Left ventricle myocardium inferior (tissue), 1 donor: ENCODE measurements around the gene LCN10. TPM values are rescaled to one million over a fixed set of nuclear protein-coding genes. Genes with fewer than 3 reads are reported as not detected.
"Not testable (repeated sequence)": the region's sequence is repeated elsewhere in the genome, so short reads cannot be mapped to it uniquely, and the experiment has no call there.

Experiments used
- DNase-seq: peaks from one replicate; pipeline ENCODE4 v3.0.0-alpha.2; 2020
- H3K27ac ChIP-seq: fragments of 200-600 bp; replicated peaks from 2 replicates; pipeline ENCODE4 v1.8.0; 2021
- H3K27me3 ChIP-seq: fragments of 200-600 bp; 2 replicates; pipeline ENCODE4 v1.8.0; 2021; ENCODE audit warnings: low read depth
- H3K36me3 ChIP-seq: fragments of 200-600 bp; 2 replicates; pipeline ENCODE4 v1.8.0; 2021
- H3K4me1 ChIP-seq: fragments of 200-600 bp; 2 replicates; pipeline ENCODE4 v1.8.0; 2021
- H3K4me3 ChIP-seq: fragments of 200-600 bp; 2 replicates; pipeline ENCODE4 v1.8.0; 2021; ENCODE audit warnings: mild to moderate bottlenecking, moderate library complexity
- H3K9me3 ChIP-seq: fragments of 200-600 bp; replicated peaks from 2 replicates; pipeline ENCODE4 v1.8.0; 2021
- CTCF ChIP-seq: fragments of 200-600 bp; IDR thresholded peaks from 2 replicates; pipeline ENCODE4 v1.8.0; 2021; ENCODE audit warnings: antibody characterized with exemption, mild to moderate bottlenecking, borderline replicate concordance
- intact Hi-C: fragments of 100-400 bp; cut with micrococcal nuclease; formaldehyde crosslinking; loops from one replicate; pipeline ENCODE4 v1.11.0; 2022
- total RNA-seq: library from RNA; stranded (reverse); fragmentation: NEBNext Ultra II Directional; extraction: Animal tissue kit (Norgen Biotek cat#: 25700); gene quantifications from one replicate; pipeline ENCODE4 v1.2.1, GENCODE V29; 2021
- donor health status: DM: no; HTN: yes; CAD: no; lungs with severe emphysema.

Gene LCN10
- total RNA-seq, 1 donor from 2014 or later: 9.6 TPM

- Histone ChIP-seq H3K4me1 (peaks cover 15% of the 10 kb centered on the region), H3K4me3 (no peak overlapping the region), H3K36me3 (no peaks in the 10 kb centered on the region), H3K27ac (no peak overlapping the region), H3K27me3 (no peaks in the 10 kb centered on the region), H3K9me3 (no peaks in the 10 kb centered on the region)
- TF ChIP-seq CTCF: no peak
- DNase-seq: no peak
- intact Hi-C loops: no loop called here
Observed at GRCh38 chr9:136707849-136708517, 34.8 kb downstream of the LCN10 start.

- Histone ChIP-seq H3K27me3 (no peaks in the 10 kb centered on the region), H3K36me3 (no peaks in the 10 kb centered on the region), H3K4me3 (no peak overlapping the region), H3K4me1 (peaks cover 8% of the 10 kb centered on the region), H3K9me3 (no peaks in the 10 kb centered on the region), H3K27ac (no peak overlapping the region)
- intact Hi-C loops: no loop called here
- TF ChIP-seq CTCF: no peak
- no peak for DNase-seq
Observed at GRCh38 chr9:136707011-136707410, 35.7 kb downstream of the LCN10 start.

DNA sequence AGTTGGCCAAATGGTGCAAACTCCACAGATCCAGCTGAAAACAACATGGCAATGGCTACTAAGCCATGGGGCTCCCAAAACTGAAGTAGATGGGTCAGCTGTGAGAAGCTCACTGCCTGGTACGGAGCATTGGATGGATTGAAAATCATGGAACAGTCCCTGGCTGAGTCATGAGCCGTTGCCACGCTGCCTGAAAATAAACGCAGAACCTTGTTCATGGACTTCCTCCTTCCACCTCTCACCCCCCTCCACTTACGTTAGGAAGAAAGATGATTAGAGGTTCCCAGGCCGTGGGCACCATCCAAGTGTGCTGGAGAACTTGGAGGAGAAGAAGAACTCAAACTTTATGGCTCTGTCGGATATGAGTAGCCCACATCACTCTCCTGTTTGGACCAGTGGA lies 37.2 kb downstream of the LCN10 start:
- no peaks in the 10 kb centered on the region for H3K9me3 ChIP-seq
- no peaks in the 10 kb centered on the region for H3K36me3 ChIP-seq
- TF ChIP-seq CTCF: no peak
- intact Hi-C loops: no loop called here
- no peak for DNase-seq
- peaks cover 12% of the 10 kb centered on the region for H3K27me3 ChIP-seq
- H3K27ac ChIP-seq: no peak overlapping the region
- peaks cover 8% of the 10 kb centered on the region for H3K4me1 ChIP-seq
- no peak overlapping the region for H3K4me3 ChIP-seq

DNA sequence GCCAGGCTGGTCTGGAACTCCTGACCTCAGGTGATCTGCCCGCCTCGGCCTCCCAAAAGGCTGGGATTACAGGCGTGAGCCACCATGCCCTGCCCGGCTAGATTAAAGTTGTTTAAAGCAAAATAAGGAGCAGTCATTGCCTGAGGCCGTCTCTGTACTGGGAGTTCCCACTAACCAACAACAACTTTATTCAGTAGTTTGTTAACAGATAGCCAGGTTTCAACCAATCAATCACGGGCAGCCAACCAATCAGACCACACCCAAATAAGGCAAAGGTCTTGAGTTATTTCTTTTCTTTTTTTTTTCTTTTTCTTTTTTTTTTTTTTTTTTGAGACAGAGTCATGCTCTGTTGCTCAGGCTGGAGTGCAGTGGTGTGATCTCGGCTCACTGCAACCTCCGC lies 38.0 kb downstream of the LCN10 start:
- H3K4me3 ChIP-seq, H3K27ac ChIP-seq, H3K36me3 ChIP-seq, intact Hi-C loops, DNase-seq, H3K4me1 ChIP-seq, H3K9me3 ChIP-seq: not testable (repeated sequence)
- peaks cover 20% of the 10 kb centered on the region for H3K27me3 ChIP-seq

DNA sequence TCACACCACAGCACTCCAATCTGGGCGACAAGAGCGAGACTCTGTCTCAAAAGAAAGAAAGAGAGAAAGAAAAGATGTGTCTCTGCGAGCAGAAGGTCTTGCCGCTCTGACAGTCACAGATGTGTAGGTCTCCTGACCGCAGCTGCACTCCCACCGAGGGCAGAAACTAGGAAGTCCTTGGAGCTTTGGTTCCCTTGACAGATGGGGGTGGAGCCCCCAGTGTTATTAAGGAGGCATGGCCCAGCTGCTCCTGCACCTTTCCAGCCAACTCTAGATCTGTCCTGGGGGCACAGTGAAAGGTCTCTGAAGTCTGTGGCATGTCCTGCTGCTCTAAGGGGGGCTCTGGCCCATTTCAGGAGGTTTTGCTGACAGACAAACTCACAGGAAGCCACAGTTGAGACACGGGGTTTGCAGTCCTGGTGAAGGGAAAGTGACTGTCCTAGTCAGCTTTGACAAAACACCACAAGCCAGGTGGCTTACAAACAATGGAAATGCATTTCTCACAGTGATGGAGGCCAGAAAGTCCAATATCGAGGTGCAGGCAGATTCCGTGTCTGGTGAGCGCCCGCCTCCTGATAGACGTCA lies 39.4 kb downstream of the LCN10 start:
- Histone ChIP-seq H3K4me1 (peaks cover 8% of the 10 kb centered on the region), H3K27ac (no peak overlapping the region), H3K9me3 (no peaks in the 10 kb centered on the region), H3K4me3 (no peak overlapping the region), H3K36me3 (no peaks in the 10 kb centered on the region), H3K27me3 (peaks cover 22% of the 10 kb centered on the region)
- DNase-seq: no peak
- TF ChIP-seq CTCF: no peak
- intact Hi-C loops: no loop called here

GRCh38 chr9:136701668-136702053 lies 41.1 kb downstream of the LCN10 start:
- H3K9me3 ChIP-seq: no peaks in the 10 kb centered on the region
- no peaks in the 10 kb centered on the region for H3K36me3 ChIP-seq
- no peak overlapping the region for H3K27ac ChIP-seq
- H3K27me3 ChIP-seq: peaks cover 22% of the 10 kb centered on the region
- H3K4me3 ChIP-seq: no peak overlapping the region
- TF ChIP-seq CTCF: no peak
- H3K4me1 ChIP-seq: peaks cover 8% of the 10 kb centered on the region
- intact Hi-C loops: no loop called here
- DNase-seq: no peak
